Muscle of leg (tissue), 11 donors: ENCODE measurements around the gene MROH9. TPM values are rescaled to one million over a fixed set of nuclear protein-coding genes. Genes with fewer than 3 reads are reported as not detected.

ENCODE experiments used
- DNase-seq: peaks from one replicate; pipeline ENCODE4 v3.0.0; 2013
- H3K27ac ChIP-seq: one replicate; pipeline ENCODE4 v1.5.1; 2013; ENCODE audit warnings: mild to moderate bottlenecking, low read length, control low read depth
- H3K27me3 ChIP-seq: one replicate; pipeline ENCODE4 v1.6.1; 2013; ENCODE audit warnings: low read length; ENCODE audit not compliant: control insufficient read depth, insufficient read depth
- H3K36me3 ChIP-seq: one replicate; pipeline ENCODE4 v1.6.1; 2013; ENCODE audit warnings: low read length; ENCODE audit not compliant: control insufficient read depth, insufficient read depth
- H3K4me1 ChIP-seq: one replicate; pipeline ENCODE4 v1.6.1; 2013; ENCODE audit warnings: low read length; ENCODE audit not compliant: control insufficient read depth, insufficient read depth
- H3K4me3 ChIP-seq: one replicate; pipeline ENCODE4 v1.5.1; 2013; ENCODE audit warnings: low read length, control low read depth
- H3K9me3 ChIP-seq: replicated peaks from 2 replicates; pipeline ENCODE4 v1.6.1; 2013; ENCODE audit warnings: low read depth, low read length; ENCODE audit not compliant: control insufficient read depth
- WGBS: methylation state at CpG from one replicate; pipeline ENCODE4 v1.1.5; 2013; ENCODE audit warnings: missing lambda C conversion rate; ENCODE audit not compliant: insufficient coverage; 5-methylcytosine and 5-hydroxymethylcytosine counted together
- polyA plus RNA-seq, 8 donors: library from polyadenylated mRNA; unstranded; fragments of 120-200 nt; gene quantifications; one replicate each; pipeline versions ENCODE4 v1.2.1 to v1.2.3, GENCODE V29; 2013; ENCODE audit warnings: inconsistent platforms in 1 of 8, low replicate concordance in 1 of 8; ENCODE audit not compliant: insufficient read length in 8 of 8, insufficient read depth in 1 of 8
- total RNA-seq: library from RNA; stranded (reverse); fragments of 120-200 nt; gene quantifications from one replicate; pipeline ENCODE4 v1.2.4, GENCODE V29; 2013

The MROH9 gene
- total and polyA plus RNA-seq, 9 donors: 0.04 to 0.09 (median 0.07) TPM; not detected in 3

GRCh38 chr1:171107969-171108368, 172.6 kb downstream of the MROH9 start:
- Histone ChIP-seq H3K4me3 (no peak overlapping the region), H3K27me3 (no peaks in the 10 kb centered on the region), H3K27ac (no peak overlapping the region), H3K9me3 (no peaks in the 10 kb centered on the region), H3K36me3 (no peaks in the 10 kb centered on the region), H3K4me1 (peaks cover 3% of the 10 kb centered on the region)
- 77% methylated on average over 7 of the region's 8 CpGs for WGBS
- no peak for DNase-seq

- Histone ChIP-seq H3K27ac (no peak overlapping the region), H3K4me1 (peaks cover 3% of the 10 kb centered on the region), H3K36me3 (no peaks in the 10 kb centered on the region), H3K4me3 (no peak overlapping the region), H3K27me3 (no peaks in the 10 kb centered on the region), H3K9me3 (no peaks in the 10 kb centered on the region)
- DNase-seq: no peak
- 60% methylated on average over 1 of the region's 7 CpGs for whole genome bisulfite sequencing
Observed at GRCh38 chr1:171109966-171110365, 174.6 kb downstream of the MROH9 start.

GRCh38 chr1:171110621-171111326, 175.4 kb downstream of the MROH9 start:
- Histone ChIP-seq H3K4me1 (peaks cover 3% of the 10 kb centered on the region), H3K36me3 (no peaks in the 10 kb centered on the region), H3K9me3 (no peaks in the 10 kb centered on the region), H3K27me3 (no peaks in the 10 kb centered on the region), H3K27ac (peak overlapping the region; percentile 42), H3K4me3 (no peak overlapping the region)
- DNase-seq: peak; percentile 89
- WGBS: 0% methylated on average over 1 of the region's 7 CpGs

- Histone ChIP-seq H3K36me3 (no peaks in the 10 kb centered on the region), H3K27ac (no peak overlapping the region), H3K27me3 (no peaks in the 10 kb centered on the region), H3K4me1 (peaks cover 3% of the 10 kb centered on the region), H3K9me3 (no peaks in the 10 kb centered on the region), H3K4me3 (no peak overlapping the region)
- DNase-seq: no peak
- 88% methylated on average over 3 of the region's 3 CpGs for WGBS
Observed at GRCh38 chr1:171112119-171112518, 176.8 kb downstream of the MROH9 start.

GRCh38 chr1:171113382-171113781, 178.0 kb downstream of the MROH9 start:
- WGBS: no CpG with 5 or more reads among the region's 3 CpGs
- Histone ChIP-seq H3K27me3 (no peaks in the 10 kb centered on the region), H3K9me3 (no peaks in the 10 kb centered on the region), H3K4me1 (peaks cover 3% of the 10 kb centered on the region), H3K4me3 (no peak overlapping the region), H3K36me3 (no peaks in the 10 kb centered on the region), H3K27ac (no peak overlapping the region)
- no peak for DNase-seq

Other genes with a start within 250 kb of the MROH9 start
- 0.04 TPM for gene FMO3, start 155.4 kb downstream of the MROH9 start, total RNA-seq
- gene FMO3, start 155.4 kb downstream of the MROH9 start, polyA plus RNA-seq: under 1 TPM; 0.10 to 0.40 (median 0.20) TPM
- 0.44 TPM for gene FMO2, start 249.8 kb downstream of the MROH9 start, total RNA-seq
- 1 to 10 TPM in 2 of 8 donors, under 1 TPM in 6; 0.23 to 1.3 (median 0.61) TPM for gene FMO2, start 249.8 kb downstream of the MROH9 start, polyA plus RNA-seq